GM23338 (cell line): ENCODE data around the gene QRICH1. TPM values are rescaled to one million over a fixed set of nuclear protein-coding genes. Genes with fewer than 3 reads are reported as not detected.

Experiments used
- ATAC-seq: fragments of 200-7000 bp; cut with Tn5 transposase; 3 replicates; pipeline ENCODE4 v1.9.1; 2020
- DNase-seq: peaks from one replicate; pipeline ENCODE4 v3.0.0-alpha.2; 2015; ENCODE audit warnings: low spot score
- H2AFZ ChIP-seq: fragments of 200-600 bp; sonication (generic); 2 replicates; pipeline ENCODE4 v1.8.0; 2016; ENCODE audit warnings: antibody characterized with exemption, mild to moderate bottlenecking, moderate library complexity
- H3F3A ChIP-seq: fragments of 200-600 bp; sonication (generic); replicated peaks from 2 replicates; pipeline ENCODE4 v1.8.0; 2017; ENCODE audit warnings: antibody characterized with exemption, mixed run types, low read depth
- H3K27ac ChIP-seq: fragments of 200-600 bp; sonication (generic); 2 replicates; pipeline ENCODE4 v1.6.1; 2016; ENCODE audit warnings: low read depth
- H3K27me3 ChIP-seq: fragments of 200-600 bp; sonication (generic); 2 replicates; pipeline ENCODE4 v1.8.0; 2016; ENCODE audit warnings: mild to moderate bottlenecking, mixed run types, moderate library complexity; ENCODE audit not compliant: insufficient read depth
- H3K36me3 ChIP-seq: fragments of 200-600 bp; sonication (generic); 2 replicates; pipeline ENCODE4 v1.8.0; 2016; ENCODE audit warnings: mild to moderate bottlenecking; ENCODE audit not compliant: insufficient read depth
- H3K4me1 ChIP-seq: fragments of 200-600 bp; sonication (generic); 2 replicates; pipeline ENCODE4 v1.8.0; 2016; ENCODE audit warnings: mild to moderate bottlenecking, moderate library complexity; ENCODE audit not compliant: insufficient read depth
- H3K4me2 ChIP-seq: fragments of 200-600 bp; sonication (generic); 2 replicates; pipeline ENCODE4 v1.7.1; 2017; ENCODE audit warnings: mixed run types
- H3K4me3 ChIP-seq: fragments of 200-600 bp; sonication (generic); 2 replicates; pipeline ENCODE4 v1.6.1; 2016; ENCODE audit warnings: mixed run types
- H3K79me2 ChIP-seq: fragments of 200-600 bp; sonication (generic); replicated peaks from 2 replicates; pipeline ENCODE4 v1.8.0; 2017; ENCODE audit warnings: mild to moderate bottlenecking; ENCODE audit not compliant: insufficient read depth
- H3K9me2 ChIP-seq: fragments of 200-600 bp; sonication (generic); 2 replicates; pipeline ENCODE4 v1.8.0; 2017; ENCODE audit not compliant: insufficient read depth
- H4K20me1 ChIP-seq: fragments of 200-600 bp; sonication (generic); replicated peaks from 2 replicates; pipeline ENCODE4 v1.8.0; 2017; ENCODE audit warnings: mild to moderate bottlenecking; ENCODE audit not compliant: insufficient read depth
- H3K27ac Mint-ChIP-seq: 2 replicates; pipeline ENCODE4 v1.8.0; 2020; ENCODE audit warnings: inconsistent platforms, mild to moderate bottlenecking, moderate library complexity, mixed read lengths
- H3K27me3 Mint-ChIP-seq: 3 replicates; pipeline ENCODE4 v1.8.0; 2022; ENCODE audit warnings: low read depth, mild to moderate bottlenecking, moderate library complexity, mixed read lengths, inconsistent platforms; ENCODE audit not compliant: insufficient read depth, poor library complexity
- H3K36me3 Mint-ChIP-seq: 3 replicates; pipeline ENCODE4 v1.8.0; 2021; ENCODE audit warnings: low read depth, mild to moderate bottlenecking, inconsistent platforms, moderate library complexity, mixed read lengths
- H3K4me1 Mint-ChIP-seq: 3 replicates; pipeline ENCODE4 v1.8.0; 2020; ENCODE audit warnings: mild to moderate bottlenecking, inconsistent platforms, mixed read lengths
- H3K4me3 Mint-ChIP-seq: 3 replicates; pipeline ENCODE4 v1.8.0; 2021; ENCODE audit warnings: moderate library complexity, mild to moderate bottlenecking, inconsistent platforms, mixed read lengths
- H3K9me3 Mint-ChIP-seq: 3 replicates; pipeline ENCODE4 v1.8.0; 2020; ENCODE audit warnings: moderate library complexity, mild to moderate bottlenecking, inconsistent platforms, mixed read lengths
- CREB1 ChIP-seq: fragments of 250-450 bp; sonication (Bioruptor Pico); IDR thresholded peaks from 2 replicates; pipeline ENCODE4 v1.5.0; 2020; ENCODE audit warnings: low read depth, mild to moderate bottlenecking, moderate library complexity
- CTCF ChIP-seq, 2 experiments: fragments of 200-600 bp in 1 of 2; sonication (generic) in 1 of 2; conservative IDR thresholded peaks; 2 replicates each; pipeline versions ENCODE4 v1.5.1 to v1.6.1; 2016 to 2017; ENCODE audit warnings: antibody characterized with exemption in 2 of 2, low read depth in 2 of 2, mild to moderate bottlenecking in 2 of 2, moderate library complexity in 1 of 2
- EZH2 ChIP-seq: fragments of 200-600 bp; sonication (generic); IDR thresholded peaks from one replicate; pipeline ENCODE4 v1.8.0; 2017; ENCODE audit warnings: antibody characterized with exemption, mild to moderate bottlenecking, low read depth; ENCODE audit not compliant: unreplicated experiment
- JUNB ChIP-seq: IDR thresholded peaks from one replicate; pipeline ENCODE4 v1.6.1; 2016; ENCODE audit warnings: antibody characterized with exemption; ENCODE audit not compliant: unreplicated experiment
- POLR2AphosphoS5 ChIP-seq: IDR thresholded peaks from 2 replicates; pipeline ENCODE4 v1.6.1; 2016; ENCODE audit warnings: antibody characterized with exemption, low read depth
- REST ChIP-seq: IDR thresholded peaks from one replicate; pipeline ENCODE4 v1.6.1; 2018; ENCODE audit warnings: antibody characterized with exemption; ENCODE audit not compliant: unreplicated experiment
- ZNF114 ChIP-seq: fragments of 250-450 bp; sonication (Bioruptor Pico); IDR thresholded peaks from 2 replicates; pipeline ENCODE4 v1.5.0; 2020; ENCODE audit warnings: mild to moderate bottlenecking, moderate library complexity
- ZNF462 ChIP-seq: fragments of 250-450 bp; sonication (Bioruptor Pico); IDR thresholded peaks from 2 replicates; pipeline ENCODE4 v1.5.0; 2020; ENCODE audit warnings: mild to moderate bottlenecking, moderate library complexity
- polyA plus RNA-seq: library from polyadenylated mRNA; unstranded; fragments of >200 nt; fragmentation: Nextera tagmentation; extraction: Ambion mirVana; gene quantifications from 2 replicates; pipeline ENCODE4 v1.2.1, GENCODE V29; 2016
- total RNA-seq: library from RNA; depleted of rRNA; stranded (reverse); fragments of >200 nt; shearing (Covaris generic); gene quantifications from 2 replicates; pipeline ENCODE4 v1.2.3, GENCODE V29; 2014

Gene QRICH1
- total and polyA plus RNA-seq, 2 experiments from 2014 or later: 66.9 to 149 TPM

GRCh38 chr3:49092938-49093852 lies 676 bp downstream of the QRICH1 start:
- peak; percentile 37 for ATAC-seq
- peaks cover 17% of the 10 kb centered on the region for H3K27me3 Mint-ChIP-seq
- peaks cover 23% of the 10 kb centered on the region for H3F3A ChIP-seq
- H3K4me3 Mint-ChIP-seq: peak overlapping the region; percentile 92
- no peaks in the 10 kb centered on the region for H3K9me2 ChIP-seq
- H3K27ac ChIP-seq: peak overlapping the region; percentile 99
- H3K36me3 Mint-ChIP-seq: peaks cover 42% of the 10 kb centered on the region
- peaks cover 38% of the 10 kb centered on the region for H4K20me1 ChIP-seq
- peaks cover 10% of the 10 kb centered on the region for H3K4me1 ChIP-seq
- peaks cover 11% of the 10 kb centered on the region; the same call in 2 of the 3 replicates for H3K4me1 Mint-ChIP-seq
- H3K4me2 ChIP-seq: peak overlapping the region; percentile 83
- peak overlapping the region; percentile 96 for H3K27ac Mint-ChIP-seq
- no peaks in the 10 kb centered on the region for H3K9me3 Mint-ChIP-seq
- TF ChIP-seq ZNF114 (peak; percentile 31; the same call in 1 of the 2 replicates), CREB1 (peak; percentile 72), JUNB (no peak)
- no peaks in the 10 kb centered on the region for H3K27me3 ChIP-seq
- H2AFZ ChIP-seq: no peak overlapping the region
- H3K36me3 ChIP-seq: peaks cover 2% of the 10 kb centered on the region; the same call in 1 of the 2 replicates
- peaks cover 50% of the 10 kb centered on the region for H3K79me2 ChIP-seq
- H3K4me3 ChIP-seq: peak overlapping the region; percentile 80
- peak; percentile 94 for DNase-seq

- H3K27me3 ChIP-seq: no peaks in the 10 kb centered on the region
- peaks cover 48% of the 10 kb centered on the region for H4K20me1 ChIP-seq
- peaks cover 98% of the 10 kb centered on the region for H3K79me2 ChIP-seq
- H3K4me2 ChIP-seq: no peak overlapping the region
- H3K4me1 ChIP-seq: no peaks in the 10 kb centered on the region
- Mint-ChIP-seq H3K27ac (no peak overlapping the region), H3K9me3 (no peaks in the 10 kb centered on the region), H3K4me1 (peaks cover 2% of the 10 kb centered on the region; the same call in 1 of the 3 replicates), H3K4me3 (no peak overlapping the region), H3K27me3 (peaks cover 1% of the 10 kb centered on the region), H3K36me3 (peaks cover 15% of the 10 kb centered on the region)
- no peak overlapping the region for H2AFZ ChIP-seq
- H3K4me3 ChIP-seq: no peak overlapping the region
- DNase-seq (no peak), ATAC-seq (peak; percentile 31; the same call in 1 of the 3 replicates)
- 0 out of 2 replicates have a peak overlapping the region, but pooled peaks have one; percentile 55 for H3K27ac ChIP-seq
- no peaks in the 10 kb centered on the region for H3K9me2 ChIP-seq
- H3K36me3 ChIP-seq: peaks cover 12% of the 10 kb centered on the region
- H3F3A ChIP-seq: 0 out of 2 replicates have a peak, but pooled peaks cover 2% of the 10 kb centered on the region
- TF ChIP-seq CTCF (conservative IDR thresholded peaks at IDR 0.05; ENCODE audit: low read depth in 2 of 2) (no peak), REST (no peak), ZNF462 (CRISPR knock-in tag) (no peak), EZH2 (no peak), CREB1 (no peak), POLR2AphosphoS5 (no peak), ZNF114 (no peak)
These were observed 12.4 kb downstream of the QRICH1 start for GRCh38 chr3:49081429-49081828.
